HepG2 (cell line): ENCODE results near the gene TCF7L2. TPM values are rescaled to one million over a fixed set of nuclear protein-coding genes. Genes with fewer than 3 reads are reported as not detected.

ENCODE experiments used
- ATAC-seq: fragments of 200-7000 bp; cut with Tn5 transposase; 3 replicates; pipeline ENCODE4 v1.9.1; 2020; ENCODE audit warnings: mild to moderate bottlenecking, moderate library complexity
- BruUV-seq: library from RNA; stranded (reverse); fragments of 400-500 nt; replicated peaks from 2 replicates; lab custom pipeline; 2021; lab: Mats Ljungman, UMichigan
- CTCF ChIA-PET: fragments of 300-600 bp; formaldehyde crosslinking; extraction: SDS; loops from one replicate; lab custom pipeline; 2021; ENCODE audit warnings: low total read pairs, inconsistent platforms, low intra/inter-chr PET ratio; lab: Yijun Ruan, JAX
- POLR2A ChIA-PET: fragments of 350-600 bp; sonication (Branson Sonifier 250); formaldehyde crosslinking; loops from one replicate; lab custom pipeline; 2020; ENCODE audit warnings: antibody characterized with exemption, inconsistent platforms; lab: Yijun Ruan, JAX
- DNase-seq: peaks from one replicate; pipeline ENCODE4 v3.0.0-alpha.2; 2015; ENCODE audit warnings: low spot score
- FAIRE-seq: peaks from 3 replicates; lab custom pipeline; 2011; peaks lifted over from hg19 to GRCh38; lab: Jason Lieb, UNC
- H2AFZ ChIP-seq: one replicate; pipeline ENCODE4 v1.6.1; 2011; ENCODE audit warnings: low read length, inconsistent platforms
- H3K27ac ChIP-seq: fragments of 300-600 bp; 3 replicates; pipeline ENCODE4 v1.8.0; 2011; ENCODE audit warnings: mixed run types, mild to moderate bottlenecking, mixed read lengths, low read length, inconsistent platforms; ENCODE audit not compliant: insufficient read depth; ENCODE audit errors: extremely low read length
- H3K27me3 ChIP-seq, 2 experiments: fragments of 200-600 bp in 1 of 2; 2 replicates in 1 of 2; 3 replicates in 1 of 2; pipeline versions ENCODE4 v1.6.0 to v1.8.0; 2011; ENCODE audit warnings: low read length in 2 of 2, mild to moderate bottlenecking in 2 of 2, moderate library complexity in 2 of 2, inconsistent platforms in 1 of 2; ENCODE audit not compliant: insufficient read depth in 2 of 2, control insufficient read depth in 1 of 2
- H3K36me3 ChIP-seq, 2 experiments: fragments of 200-600 bp in 1 of 2; replicated peaks in 1 of 2; 2 replicates in 1 of 2; 3 replicates in 1 of 2; pipeline versions ENCODE4 v1.5.1 to v1.8.0; 2011; ENCODE audit warnings: low read length in 2 of 2, inconsistent platforms in 1 of 2; ENCODE audit not compliant: insufficient read depth in 2 of 2, control insufficient read depth in 1 of 2
- H3K4me1 ChIP-seq: 2 replicates; pipeline ENCODE4 v1.5.1; 2012; ENCODE audit warnings: low read length, inconsistent platforms; ENCODE audit not compliant: insufficient read depth
- H3K4me2 ChIP-seq: 2 replicates; pipeline ENCODE4 v1.6.0; 2011; ENCODE audit warnings: low read depth, low read length, inconsistent platforms
- H3K4me3 ChIP-seq, 3 experiments: fragments of 200-600 bp in 1 of 3; sonication (generic), shearing (Covaris generic) in 1 of 3; replicated peaks in 1 of 3; 2 replicates each; pipeline ENCODE4 v1.5.1; 2011 to 2016; ENCODE audit warnings: low read length in 3 of 3, inconsistent platforms in 2 of 3, low read depth in 2 of 3, mild to moderate bottlenecking in 2 of 3, control low read depth in 1 of 3, mixed read lengths in 1 of 3; ENCODE audit not compliant: insufficient read depth in 1 of 3
- H3K79me2 ChIP-seq: one replicate; pipeline ENCODE4 v1.6.1; 2011; ENCODE audit warnings: low read length, inconsistent platforms; ENCODE audit not compliant: insufficient read depth
- H3K9ac ChIP-seq: 2 replicates; pipeline ENCODE4 v1.6.0; 2011; ENCODE audit warnings: mild to moderate bottlenecking, low read depth, low read length, inconsistent platforms; ENCODE audit not compliant: insufficient read depth
- H3K9me3 ChIP-seq: 2 replicates; pipeline ENCODE4 v1.5.1; 2012; ENCODE audit warnings: mild to moderate bottlenecking, low read length
- H4K20me1 ChIP-seq: 2 replicates; pipeline ENCODE4 v1.6.0; 2011; ENCODE audit warnings: inconsistent platforms, mild to moderate bottlenecking, low read length, moderate library complexity; ENCODE audit not compliant: insufficient read depth
- FOXM1 ChIP-seq: sonication (generic); formaldehyde crosslinking; IDR thresholded peaks from 2 replicates; pipeline ENCODE4 v1.5.0; 2020; ENCODE audit warnings: missing genetic modification reagents
- FOXO1 ChIP-seq: sonication (generic); formaldehyde crosslinking; IDR thresholded peaks from 2 replicates; pipeline ENCODE4 v1.4.0; 2020; ENCODE audit warnings: missing genetic modification reagents
- KDM1A ChIP-seq: IDR thresholded peaks from 2 replicates; pipeline ENCODE4 v1.6.1; 2016; ENCODE audit warnings: missing compliant biosample characterization
- TARDBP ChIP-seq: sonication (generic); formaldehyde crosslinking; IDR thresholded peaks from 2 replicates; pipeline ENCODE4 v1.8.0; 2022; ENCODE audit warnings: mild to moderate bottlenecking, missing genetic modification reagents
- TSC22D2 ChIP-seq: sonication (generic); formaldehyde crosslinking; IDR thresholded peaks from 2 replicates; pipeline ENCODE4 v1.5.1; 2020; ENCODE audit warnings: missing genetic modification reagents, mild to moderate bottlenecking, borderline replicate concordance
- ZFX ChIP-seq: sonication (generic); formaldehyde crosslinking; IDR thresholded peaks from 2 replicates; pipeline ENCODE4 v1.4.0; 2020; ENCODE audit warnings: mild to moderate bottlenecking, low read depth, missing genetic modification reagents, moderate library complexity
- ZNF10 ChIP-seq: sonication (generic); formaldehyde crosslinking; IDR thresholded peaks from 2 replicates; pipeline ENCODE4 v1.4.0; 2020; ENCODE audit warnings: mild to moderate bottlenecking, low read depth, missing genetic modification reagents, borderline replicate concordance
- ZNF205 ChIP-seq: IDR thresholded peaks from 2 replicates; pipeline ENCODE4 v1.6.1; 2018; ENCODE audit warnings: missing biosample characterization, missing genetic modification reagents
- ZNF354B ChIP-seq: sonication (generic); formaldehyde crosslinking; IDR thresholded peaks from 2 replicates; pipeline ENCODE4 v1.8.0; 2022; ENCODE audit warnings: mild to moderate bottlenecking, missing genetic modification reagents
- ZSCAN9 ChIP-seq: IDR thresholded peaks from 2 replicates; pipeline ENCODE4 v1.6.1; 2016; ENCODE audit warnings: borderline replicate concordance
- WGBS: methylation state at CpG from one replicate; pipeline ENCODE4 v1.1.6; 2017; ENCODE audit warnings: low lambda C conversion rate; 5-methylcytosine and 5-hydroxymethylcytosine counted together
- in situ Hi-C: cut with HindIII; loops from 2 replicates; pipeline ENCODE4 v1.10.0; 2017; ENCODE audit warnings: low pct_unique_long_range_greater_than_20kb; ENCODE audit not compliant: extremely low pct_ligation_motif_present
- intact Hi-C: fragments of 100-400 bp; cut with micrococcal nuclease; formaldehyde crosslinking; loops from one replicate; pipeline ENCODE4 v1.10.0; 2022; ENCODE audit not compliant: unreplicated experiment
- polyA plus RNA-seq, 8 experiments: library from polyadenylated mRNA; depleted of rRNA in 3 of 8; stranded (reverse) in 7 of 8; unstranded in 1 of 8; fragments of >200 nt; fragmentation: Illumina TruSeq in 4 of 8; extraction: Trizol in 4 of 8; gene quantifications; 2 replicates each; pipeline versions ENCODE4 v1.2.1 to v1.2.3, GENCODE V29; 2011 to 2016; ENCODE audit warnings: low read depth in 4 of 8, missing spikeins in 1 of 8, mixed read lengths in 1 of 8; ENCODE audit not compliant: insufficient read depth in 1 of 8
- total RNA-seq, 5 experiments: library from RNA; depleted of rRNA; stranded (reverse); fragments of >200 nt; fragmentation: Illumina TruSeq; extraction: Trizol; gene quantifications; 2 replicates each; pipeline ENCODE4 v1.2.3, GENCODE V29; 2016; ENCODE audit warnings: low read depth in 1 of 5
- TF ChIP-seq, protein P1 (sequence below): sonication (generic); formaldehyde crosslinking; IDR thresholded peaks from 2 replicates; pipeline ENCODE4 v1.4.0; 2020; ENCODE audit warnings: mild to moderate bottlenecking, missing genetic modification reagents, borderline replicate concordance
- TF ChIP-seq, protein P2 (sequence below): sonication (generic); formaldehyde crosslinking; IDR thresholded peaks from 2 replicates; pipeline ENCODE4 v1.4.0; 2020; ENCODE audit warnings: missing genetic modification reagents

TCF7L2 gene
- total and polyA plus RNA-seq, 2 of the 13 experiments (the other 11 are each of a cell fraction or from before 2014, with no cell fraction given): 3.9 to 13.7 TPM

DNA sequence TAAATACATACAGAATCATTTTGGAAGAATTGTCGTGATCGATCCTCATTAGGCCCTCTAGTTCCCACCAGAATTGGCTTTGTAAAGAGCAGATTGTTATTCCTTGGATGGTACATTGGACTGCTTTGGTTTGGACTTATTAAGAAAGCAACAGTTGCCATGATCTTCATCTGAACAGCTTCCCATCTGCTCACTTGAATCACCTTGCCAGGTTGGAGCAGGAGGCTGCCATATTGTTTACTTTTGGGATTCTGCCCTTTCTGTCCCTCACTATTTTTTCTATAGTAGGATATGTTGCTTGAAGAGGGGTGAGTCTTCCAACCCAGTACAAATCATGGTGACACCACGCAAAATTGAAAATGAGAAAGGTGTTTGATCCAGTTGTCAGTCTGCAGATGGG, 199.6 kb downstream of the TCF7L2 start:
- in situ Hi-C loops: no loop called here
- Histone ChIP-seq H3K27ac (no peak overlapping the region), H3K79me2 (no peaks in the 10 kb centered on the region), H4K20me1 (no peaks in the 10 kb centered on the region), H2AFZ (no peak overlapping the region), H3K9me3 (no peaks in the 10 kb centered on the region), H3K27me3 (no peaks in the 10 kb centered on the region), H3K9ac (no peak overlapping the region), H3K36me3 (peaks cover 42 to 98% of the 10 kb centered on the region in 2 experiments), H3K4me2 (no peak overlapping the region), H3K4me1 (no peaks in the 10 kb centered on the region), H3K4me3 (no peak overlapping the region)
- FAIRE-seq (no peak), DNase-seq (no peak), ATAC-seq (no peak)
- BruUV-seq: no TSS peak
- POLR2A ChIA-PET: no interaction called here
- intact Hi-C loops: no loop called here
- CTCF ChIA-PET: no interaction called here
- WGBS: 78% methylated on average over 3 of the region's 3 CpGs
- no peak for TF ChIP-seq ZFX (CRISPR knock-in tag)
- no peak for TF ChIP-seq ZNF205 (CRISPR knock-in tag)
- no peak for TF ChIP-seq FOXO1
- TF ChIP-seq, protein P1, sequence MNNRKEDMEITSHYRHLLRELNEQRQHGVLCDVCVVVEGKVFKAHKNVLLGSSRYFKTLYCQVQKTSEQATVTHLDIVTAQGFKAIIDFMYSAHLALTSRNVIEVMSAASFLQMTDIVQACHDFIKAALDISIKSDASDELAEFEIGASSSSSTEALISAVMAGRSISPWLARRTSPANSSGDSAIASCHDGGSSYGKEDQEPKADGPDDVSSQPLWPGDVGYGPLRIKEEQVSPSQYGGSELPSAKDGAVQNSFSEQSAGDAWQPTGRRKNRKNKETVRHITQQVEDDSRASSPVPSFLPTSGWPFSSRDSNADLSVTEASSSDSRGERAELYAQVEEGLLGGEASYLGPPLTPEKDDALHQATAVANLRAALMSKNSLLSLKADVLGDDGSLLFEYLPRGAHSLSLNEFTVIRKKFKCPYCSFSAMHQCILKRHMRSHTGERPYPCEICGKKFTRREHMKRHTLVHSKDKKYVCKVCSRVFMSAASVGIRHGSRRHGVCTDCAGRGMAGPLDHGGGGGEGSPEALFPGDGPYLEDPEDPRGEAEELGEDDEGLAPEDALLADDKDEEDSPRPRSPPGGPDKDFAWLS (CRISPR knock-in tag): no peak
- TF ChIP-seq ZSCAN9 (CRISPR knock-in tag): no peak
- TF ChIP-seq FOXM1: no peak
- TF ChIP-seq, protein P2, sequence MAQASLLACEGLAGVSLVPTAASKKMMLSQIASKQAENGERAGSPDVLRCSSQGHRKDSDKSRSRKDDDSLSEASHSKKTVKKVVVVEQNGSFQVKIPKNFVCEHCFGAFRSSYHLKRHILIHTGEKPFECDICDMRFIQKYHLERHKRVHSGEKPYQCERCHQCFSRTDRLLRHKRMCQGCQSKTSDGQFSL (CRISPR knock-in tag): no peak
- no peak for TF ChIP-seq KDM1A
- TF ChIP-seq ZNF10 (CRISPR knock-in tag): no peak
- no peak for TF ChIP-seq ZNF354B (CRISPR knock-in tag)
- no peak for TF ChIP-seq TARDBP (CRISPR knock-in tag)
- TF ChIP-seq TSC22D2: no peak
